PC-9 (cell line): Measurements from ENCODE around the gene CNFN. TPM values are rescaled to one million over a fixed set of nuclear protein-coding genes. Genes with fewer than 3 reads are reported as not detected.
A peak's percentile ranks its signal among the peaks of the same experiment; 100 is the strongest.

ENCODE experiments used
- BruUV-seq: library from RNA; stranded (reverse); fragments of 400-500 nt; replicated peaks from 2 replicates; lab custom pipeline; 2021; lab: Mats Ljungman, UMichigan
- CTCF ChIA-PET: fragments of 300-600 bp; sonication (Branson Sonifier 250); formaldehyde crosslinking; loops from one replicate; lab custom pipeline; 2022; ENCODE audit warnings: antibody characterized with exemption; lab: Charles Lee
- POLR2A ChIA-PET: fragments of 300-600 bp; sonication (Branson Sonifier 250); formaldehyde crosslinking; loops from one replicate; lab custom pipeline; 2022; ENCODE audit warnings: antibody characterized with exemption; ENCODE audit not compliant: unreplicated experiment; lab: Charles Lee
- DNase-seq, 2 experiments: peaks; one replicate each; pipeline versions ENCODE4 v3.0.0 to v3.0.0-alpha.2; 2015 to 2022; ENCODE audit warnings: mixed read lengths in 1 of 2
- H2AFZ ChIP-seq: fragments of 200-600 bp; sonication (generic); 2 replicates; pipeline ENCODE4 v1.8.1; 2017; ENCODE audit warnings: antibody characterized with exemption
- H3F3A ChIP-seq: fragments of 200-600 bp; sonication (generic); 2 replicates; pipeline ENCODE4 v1.8.1; 2017; ENCODE audit warnings: antibody characterized with exemption, mild to moderate bottlenecking, low read depth; ENCODE audit not compliant: insufficient read depth
- H3K27ac ChIP-seq: fragments of 200-600 bp; sonication (generic); 2 replicates; pipeline ENCODE4 v1.6.1; 2016; ENCODE audit warnings: mixed run types
- H3K27me3 ChIP-seq: fragments of 200-600 bp; sonication (generic); 2 replicates; pipeline ENCODE4 v1.6.1; 2016; ENCODE audit warnings: low read depth, mixed run types; ENCODE audit not compliant: insufficient read depth
- H3K36me3 ChIP-seq: fragments of 200-600 bp; sonication (generic); 2 replicates; pipeline ENCODE4 v1.6.1; 2016; ENCODE audit warnings: low read depth, mixed run types
- H3K4me1 ChIP-seq: fragments of 200-600 bp; sonication (generic); replicated peaks from 2 replicates; pipeline ENCODE4 v1.6.1; 2016; ENCODE audit warnings: mixed run types; ENCODE audit not compliant: insufficient read depth
- H3K4me2 ChIP-seq: fragments of 200-600 bp; sonication (generic); 2 replicates; pipeline ENCODE4 v1.6.1; 2017; ENCODE audit warnings: mixed run types
- H3K4me3 ChIP-seq: fragments of 200-600 bp; sonication (generic); 2 replicates; pipeline ENCODE4 v1.6.1; 2016; ENCODE audit warnings: mixed run types
- H3K79me2 ChIP-seq: fragments of 200-600 bp; sonication (generic); 2 replicates; pipeline ENCODE4 v1.6.1; 2017; ENCODE audit warnings: low read depth, mixed run types
- H3K9me2 ChIP-seq: fragments of 200-600 bp; sonication (generic); 2 replicates; pipeline ENCODE4 v1.8.1; 2017; ENCODE audit warnings: mild to moderate bottlenecking; ENCODE audit not compliant: insufficient read depth
- H3K9me3 ChIP-seq: fragments of 200-600 bp; sonication (generic); 2 replicates; pipeline ENCODE4 v1.8.1; 2016; ENCODE audit warnings: low read depth; ENCODE audit not compliant: insufficient read depth
- H4K20me1 ChIP-seq: fragments of 200-600 bp; sonication (generic); 2 replicates; pipeline ENCODE4 v1.8.1; 2017; ENCODE audit not compliant: insufficient read depth
- CTCF ChIP-seq: fragments of 200-600 bp; sonication (generic); conservative IDR thresholded peaks from 2 replicates; pipeline ENCODE4 v1.6.1; 2017; ENCODE audit warnings: mixed run types, antibody characterized with exemption, mild to moderate bottlenecking, moderate library complexity
- EZH2 ChIP-seq: fragments of 200-600 bp; sonication (generic); IDR thresholded peaks from 2 replicates; pipeline ENCODE4 v1.8.0; 2017; ENCODE audit warnings: antibody characterized with exemption, low read depth
- intact Hi-C: fragments of 100-400 bp; cut with micrococcal nuclease; formaldehyde crosslinking; loops from one replicate; pipeline ENCODE4 v1.10.0; 2022; ENCODE audit not compliant: unreplicated experiment
- total RNA-seq: library from RNA; stranded (reverse); gene quantifications from 2 replicates; pipeline ENCODE4 v1.2.3, GENCODE V29; 2021

The CNFN gene
- total RNA-seq, 1 experiment from 2014 or later: 4.9 TPM

- Histone ChIP-seq H3K9me2 (no peaks in the 10 kb centered on the region), H4K20me1 (no peaks in the 10 kb centered on the region), H3K36me3 (no peaks in the 10 kb centered on the region), H3K4me3 (no peak overlapping the region), H3K27ac (no peak overlapping the region), H3K4me1 (peaks cover 5% of the 10 kb centered on the region), H3K27me3 (no peaks in the 10 kb centered on the region), H3K4me2 (no peak overlapping the region), H2AFZ (no peak overlapping the region), H3F3A (peaks cover 8% of the 10 kb centered on the region; the same call in 1 of the 2 replicates), H3K9me3 (no peaks in the 10 kb centered on the region), H3K79me2 (peaks cover 9% of the 10 kb centered on the region)
- BruUV-seq: no TSS peak
- CTCF ChIA-PET: no interaction called here
- no peak for TF ChIP-seq CTCF
- no peak for TF ChIP-seq EZH2
- POLR2A ChIA-PET: no interaction called here
- intact Hi-C loops: no loop called here
- DNase-seq: peak in 1 of 2 experiments; percentile 23
These were observed 12.4 kb upstream of the CNFN start for GRCh38 chr19:42402376-42403116.

- Histone ChIP-seq H3F3A (peaks cover 14% of the 10 kb centered on the region; the same call in 1 of the 2 replicates), H3K9me2 (no peaks in the 10 kb centered on the region), H3K27ac (no peak overlapping the region), H2AFZ (no peak overlapping the region), H3K4me3 (no peak overlapping the region), H4K20me1 (no peaks in the 10 kb centered on the region), H3K9me3 (no peaks in the 10 kb centered on the region), H3K4me1 (peaks cover 8% of the 10 kb centered on the region), H3K36me3 (no peaks in the 10 kb centered on the region), H3K4me2 (no peak overlapping the region), H3K79me2 (peaks cover 12% of the 10 kb centered on the region), H3K27me3 (no peaks in the 10 kb centered on the region)
- BruUV-seq: no TSS peak
- intact Hi-C loops: no loop called here
- TF ChIP-seq EZH2: no peak
- peak; percentile 91 for TF ChIP-seq CTCF
- POLR2A ChIA-PET: interaction anchor here (0.6 kb wide), 1 partner anchor 47 kb away, joined by 3 read pairs; no protein-coding TSS in a partner anchor
- CTCF ChIA-PET: no interaction called here
- DNase-seq: peak; percentile 38 to 59
These were observed 11.5 kb upstream of the CNFN start for GRCh38 chr19:42401365-42402303.

GRCh38 chr19:42400404-42400803 lies 10.3 kb upstream of the CNFN start:
- H3K4me1 ChIP-seq: peaks cover 17% of the 10 kb centered on the region
- H3K27me3 ChIP-seq: no peaks in the 10 kb centered on the region
- no peak overlapping the region for H3K4me3 ChIP-seq
- POLR2A ChIA-PET: no interaction called here
- H3K27ac ChIP-seq: no peak overlapping the region
- TF ChIP-seq EZH2: no peak
- TF ChIP-seq CTCF: no peak
- no peaks in the 10 kb centered on the region for H3K9me3 ChIP-seq
- BruUV-seq: no TSS peak
- H3K79me2 ChIP-seq: peaks cover 12% of the 10 kb centered on the region
- no peak for DNase-seq
- no peak overlapping the region for H2AFZ ChIP-seq
- no peak overlapping the region for H3K4me2 ChIP-seq
- H4K20me1 ChIP-seq: no peaks in the 10 kb centered on the region
- intact Hi-C loops: no loop called here
- CTCF ChIA-PET: interaction anchor here (0.6 to 0.9 kb wide), 2 partner anchors 53 to 232 kb away, joined by 3 read pairs; no protein-coding TSS in a partner anchor
- H3K9me2 ChIP-seq: no peaks in the 10 kb centered on the region
- H3F3A ChIP-seq: peaks cover 20% of the 10 kb centered on the region; the same call in 1 of the 2 replicates
- no peaks in the 10 kb centered on the region for H3K36me3 ChIP-seq
